Mesenchymal stem cell (in vitro differentiated cells and primary cell): ENCODE data around the gene ZSWIM6.

Source experiments
- DNase-seq: peaks from one replicate; pipeline ENCODE4 v3.0.0-alpha.2; 2013
- H2AFZ ChIP-seq: one replicate; pipeline ENCODE4 v1.6.1; 2013; ENCODE audit warnings: low read depth, mild to moderate bottlenecking, control low read depth, inconsistent platforms, low read length, moderate library complexity
- H2AK5ac ChIP-seq: 2 replicates; pipeline ENCODE4 v1.6.1; 2013; ENCODE audit warnings: low read length, moderate library complexity, mild to moderate bottlenecking, inconsistent platforms; ENCODE audit not compliant: severe bottlenecking
- H2BK120ac ChIP-seq: one replicate; pipeline ENCODE4 v1.6.1; 2013; ENCODE audit warnings: low read depth, mild to moderate bottlenecking, inconsistent platforms, low read length, moderate library complexity
- H2BK12ac ChIP-seq, 2 experiments: one replicate each; pipeline ENCODE4 v1.6.1; 2013; ENCODE audit warnings: inconsistent platforms in 2 of 2, low read length in 2 of 2, mild to moderate bottlenecking in 2 of 2, moderate library complexity in 2 of 2, control low read depth in 1 of 2
- H2BK15ac ChIP-seq: one replicate; pipeline ENCODE4 v1.6.1; 2013; ENCODE audit warnings: mild to moderate bottlenecking, low read depth, inconsistent platforms; ENCODE audit not compliant: poor library complexity, severe bottlenecking
- H2BK5ac ChIP-seq: 2 replicates; pipeline ENCODE4 v1.6.1; 2013; ENCODE audit warnings: low read depth, mild to moderate bottlenecking, low read length, control low read depth, inconsistent platforms; ENCODE audit not compliant: poor library complexity, severe bottlenecking
- H3K14ac ChIP-seq, 2 experiments: one replicate each; pipeline ENCODE4 v1.6.1; 2013; ENCODE audit warnings: inconsistent platforms in 2 of 2, low read length in 2 of 2, control low read depth in 1 of 2, mild to moderate bottlenecking in 1 of 2, moderate library complexity in 1 of 2
- H3K18ac ChIP-seq, 2 experiments: one replicate each; pipeline ENCODE4 v1.6.1; 2013; ENCODE audit warnings: inconsistent platforms in 2 of 2, low read length in 2 of 2, control low read depth in 1 of 2, low read depth in 1 of 2, mild to moderate bottlenecking in 1 of 2
- H3K23ac ChIP-seq, 2 experiments: one replicate each; pipeline ENCODE4 v1.6.1; 2013; ENCODE audit warnings: inconsistent platforms in 2 of 2, low read length in 2 of 2, mild to moderate bottlenecking in 2 of 2, moderate library complexity in 2 of 2, control low read depth in 1 of 2
- H3K27ac ChIP-seq: 2 replicates; pipeline ENCODE4 v1.5.1; 2013; ENCODE audit warnings: mild to moderate bottlenecking, moderate library complexity, low read length, control low read depth, inconsistent platforms; ENCODE audit not compliant: poor library complexity, severe bottlenecking
- H3K27me3 ChIP-seq, 2 experiments: 2 replicates each; pipeline versions ENCODE4 v1.6.1 to v1.7.0; 2013; ENCODE audit warnings: low read length in 2 of 2, mild to moderate bottlenecking in 2 of 2, moderate library complexity in 2 of 2, control low read depth in 1 of 2, inconsistent platforms in 1 of 2; ENCODE audit not compliant: control insufficient read depth in 1 of 2, insufficient read depth in 1 of 2
- H3K36me3 ChIP-seq, 2 experiments: 2 replicates each; pipeline versions ENCODE4 v1.6.1 to v1.7.0; 2013; ENCODE audit warnings: low read length in 2 of 2, control low read depth in 1 of 2, inconsistent platforms in 1 of 2, low read depth in 1 of 2, mild to moderate bottlenecking in 1 of 2; ENCODE audit not compliant: insufficient read depth in 2 of 2, control insufficient read depth in 1 of 2
- H3K4ac ChIP-seq, 2 experiments: one replicate each; pipeline ENCODE4 v1.6.1; 2013; ENCODE audit warnings: inconsistent platforms in 2 of 2, low read length in 2 of 2, mild to moderate bottlenecking in 2 of 2, moderate library complexity in 2 of 2, control low read depth in 1 of 2, low read depth in 1 of 2
- H3K4me1 ChIP-seq: 2 replicates; pipeline ENCODE4 v1.6.1; 2013; ENCODE audit warnings: low read depth, low read length, control low read depth; ENCODE audit not compliant: control insufficient read depth, insufficient read depth
- H3K4me2 ChIP-seq: 2 replicates; pipeline ENCODE4 v1.6.1; 2013; ENCODE audit warnings: low read length, mild to moderate bottlenecking, inconsistent platforms; ENCODE audit not compliant: poor library complexity, severe bottlenecking
- H3K4me3 ChIP-seq, 2 experiments: 2 replicates each; pipeline versions ENCODE4 v1.5.1 to v1.7.0; 2013; ENCODE audit warnings: low read length in 2 of 2, mild to moderate bottlenecking in 2 of 2, control low read depth in 1 of 2, low read depth in 1 of 2; ENCODE audit not compliant: insufficient read depth in 1 of 2
- H3K79me1 ChIP-seq: replicated peaks from 2 replicates; pipeline ENCODE4 v1.6.1; 2013; ENCODE audit warnings: mild to moderate bottlenecking, control low read depth, low read length, inconsistent platforms; ENCODE audit not compliant: poor library complexity, severe bottlenecking
- H3K9ac ChIP-seq: 2 replicates; pipeline ENCODE4 v1.7.0; 2013; ENCODE audit warnings: mild to moderate bottlenecking, low read length, moderate library complexity
- H3K9me3 ChIP-seq: 2 replicates; pipeline ENCODE4 v1.7.0; 2013; ENCODE audit warnings: mild to moderate bottlenecking, low read length; ENCODE audit not compliant: control insufficient read depth
- H4K8ac ChIP-seq: one replicate; pipeline ENCODE4 v1.6.1; 2013; ENCODE audit warnings: inconsistent platforms, mild to moderate bottlenecking, low read length, moderate library complexity
- H4K91ac ChIP-seq: one replicate; pipeline ENCODE4 v1.6.1; 2013; ENCODE audit warnings: mild to moderate bottlenecking, low read length, inconsistent platforms
- WGBS: methylation state at CpG from one replicate; pipeline ENCODE4 v1.1.7; 2013; ENCODE audit warnings: mixed read lengths; 5-methylcytosine and 5-hydroxymethylcytosine counted together

ZSWIM6 gene

DNA sequence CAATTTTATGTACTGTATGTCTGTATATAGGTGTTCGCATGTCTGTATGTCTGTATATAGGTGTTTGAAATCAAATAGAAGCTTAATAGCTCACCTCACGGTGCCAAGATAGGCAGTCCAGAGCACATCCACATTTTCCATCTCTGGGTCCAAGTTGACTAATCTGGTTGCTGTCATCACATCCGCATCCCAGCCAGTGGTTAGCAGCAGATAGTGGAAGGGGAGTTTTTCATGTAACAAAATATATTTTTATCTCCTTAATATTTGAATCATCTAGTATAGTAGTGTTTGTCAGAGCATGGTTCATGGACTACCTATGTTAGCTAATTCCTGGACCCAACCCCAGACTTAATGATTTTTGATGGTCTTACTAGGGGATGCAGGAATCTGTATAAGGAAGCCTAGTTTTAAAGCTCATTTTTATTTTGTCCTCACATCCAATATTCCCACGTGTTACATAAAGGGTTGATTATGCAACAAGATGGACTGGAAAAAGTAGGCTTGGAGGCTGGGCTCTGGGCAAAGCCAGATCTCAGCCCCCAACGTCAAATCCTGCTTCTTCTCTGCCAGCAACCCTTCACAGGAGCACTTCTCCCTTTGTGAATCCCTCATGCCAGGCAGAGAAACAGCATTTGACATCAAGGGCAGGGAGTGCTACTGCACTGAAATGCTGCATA, 219.7 kb downstream of the ZSWIM6 start:
- peaks cover 3 to 10% of the 10 kb centered on the region in 2 experiments for H3K36me3 ChIP-seq
- H2BK12ac ChIP-seq: no peak overlapping the region
- H2AK5ac ChIP-seq: no peak overlapping the region
- H3K4me3 ChIP-seq: no peak overlapping the region
- no peak overlapping the region for H2AFZ ChIP-seq
- H3K79me1 ChIP-seq: no peaks in the 10 kb centered on the region
- H3K27ac ChIP-seq: no peak overlapping the region
- H4K91ac ChIP-seq: no peak overlapping the region
- no peak overlapping the region for H2BK15ac ChIP-seq
- no peak overlapping the region for H3K9ac ChIP-seq
- H3K4me2 ChIP-seq: no peak overlapping the region
- no peak overlapping the region for H4K8ac ChIP-seq
- no peak overlapping the region for H3K23ac ChIP-seq
- H3K4ac ChIP-seq: no peak overlapping the region
- H3K4me1 ChIP-seq: no peaks in the 10 kb centered on the region
- no peak overlapping the region for H2BK5ac ChIP-seq
- WGBS: 88% methylated on average over 4 of the region's 5 CpGs
- H3K9me3 ChIP-seq: no peaks in the 10 kb centered on the region
- no peak for DNase-seq
- no peaks in the 10 kb centered on the region for H3K27me3 ChIP-seq
- no peak overlapping the region for H3K14ac ChIP-seq
- H3K18ac ChIP-seq: no peak overlapping the region
- no peak overlapping the region for H2BK120ac ChIP-seq

DNA sequence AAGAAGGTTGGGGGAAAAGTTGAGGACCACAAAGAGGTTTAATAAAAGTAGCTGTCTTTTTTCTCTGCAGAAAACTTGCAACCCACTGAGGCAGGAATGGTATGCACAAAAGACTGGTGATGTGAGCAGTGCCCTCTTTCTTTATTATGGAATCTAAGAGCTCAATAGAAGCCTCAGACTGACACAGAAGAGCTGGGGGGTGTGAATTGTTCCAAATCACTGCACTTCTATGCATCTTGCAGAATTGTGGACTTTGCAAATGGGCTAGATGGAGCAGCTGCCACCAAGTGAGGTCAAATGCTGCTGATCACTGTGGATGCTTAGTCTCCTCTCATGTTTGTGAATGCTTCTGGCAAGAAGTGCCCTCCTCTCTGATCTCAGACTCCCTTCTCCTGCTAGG, 227.1 kb downstream of the ZSWIM6 start:
- Histone ChIP-seq H2BK120ac (no peak overlapping the region), H2BK15ac (no peak overlapping the region), H4K91ac (no peak overlapping the region), H3K9ac (no peak overlapping the region), H3K4me3 (no peak overlapping the region), H3K27me3 (no peaks in the 10 kb centered on the region), H3K4ac (no peak overlapping the region), H3K18ac (no peak overlapping the region), H4K8ac (no peak overlapping the region), H3K27ac (no peak overlapping the region), H2BK12ac (no peak overlapping the region), H2AFZ (no peak overlapping the region), H3K79me1 (no peaks in the 10 kb centered on the region), H3K14ac (no peak overlapping the region), H3K23ac (no peak overlapping the region), H3K9me3 (no peaks in the 10 kb centered on the region), H2AK5ac (no peak overlapping the region), H3K4me2 (no peak overlapping the region), H2BK5ac (no peak overlapping the region), H3K36me3 (no peaks in the 10 kb centered on the region), H3K4me1 (no peaks in the 10 kb centered on the region)
- no peak for DNase-seq

DNA sequence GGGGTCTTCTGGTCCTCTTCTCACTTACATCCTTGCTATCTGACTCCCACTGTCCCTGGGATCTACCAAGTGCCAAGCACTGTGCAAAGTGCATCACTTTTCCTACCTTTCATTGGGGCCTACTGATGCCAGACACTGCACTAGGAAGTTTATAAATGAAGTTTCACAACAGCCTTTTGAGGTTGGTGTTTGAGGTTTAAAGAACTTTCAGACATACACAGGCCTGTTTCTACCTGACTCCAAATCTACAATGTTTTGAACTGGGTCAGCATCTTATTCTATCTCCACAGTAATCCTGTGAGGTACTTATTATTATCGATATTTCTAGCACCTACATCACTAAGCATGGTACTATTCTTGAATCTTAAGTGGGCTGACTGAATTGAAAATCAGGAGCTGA, 227.7 kb downstream of the ZSWIM6 start:
- Histone ChIP-seq H3K4me1 (no peaks in the 10 kb centered on the region), H3K4ac (no peak overlapping the region), H3K14ac (no peak overlapping the region), H3K27ac (no peak overlapping the region), H2BK12ac (no peak overlapping the region), H3K18ac (no peak overlapping the region), H2BK15ac (no peak overlapping the region), H3K4me2 (no peak overlapping the region), H3K27me3 (no peaks in the 10 kb centered on the region), H2AK5ac (no peak overlapping the region), H3K9me3 (no peaks in the 10 kb centered on the region), H3K36me3 (no peaks in the 10 kb centered on the region), H3K4me3 (no peak overlapping the region), H3K9ac (no peak overlapping the region), H2BK5ac (no peak overlapping the region), H3K23ac (no peak overlapping the region), H2AFZ (no peak overlapping the region), H4K8ac (no peak overlapping the region), H4K91ac (no peak overlapping the region), H3K79me1 (no peaks in the 10 kb centered on the region), H2BK120ac (no peak overlapping the region)
- DNase-seq: no peak
- no CpG with 5 or more reads among the region's 1 CpG for WGBS

DNA sequence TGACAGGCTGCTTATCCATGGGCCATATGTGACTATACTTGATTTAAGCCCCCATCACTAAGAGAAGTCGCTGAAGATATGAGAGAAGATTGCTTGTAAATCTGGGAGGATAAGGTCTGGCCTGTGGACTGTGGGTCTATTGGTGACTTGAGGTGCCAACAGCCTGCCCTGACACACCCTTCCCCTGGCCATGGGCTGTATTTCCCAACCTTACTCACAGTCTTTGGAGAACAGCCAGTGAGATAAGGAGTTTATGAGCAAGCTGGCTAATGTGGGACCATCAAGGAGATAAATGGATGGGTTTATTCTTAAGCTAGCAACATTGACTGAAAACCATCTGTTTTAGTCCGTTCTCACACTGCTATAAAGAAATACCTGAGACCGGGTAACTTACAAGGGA, 231.3 kb downstream of the ZSWIM6 start:
- no peak for DNase-seq
- H4K91ac ChIP-seq: no peak overlapping the region
- H3K9ac ChIP-seq: no peak overlapping the region
- H3K27me3 ChIP-seq: no peaks in the 10 kb centered on the region
- H3K9me3 ChIP-seq: no peaks in the 10 kb centered on the region
- no peaks in the 10 kb centered on the region for H3K79me1 ChIP-seq
- H3K4me3 ChIP-seq: no peak overlapping the region
- no peak overlapping the region for H3K14ac ChIP-seq
- H2BK5ac ChIP-seq: no peak overlapping the region
- H3K4ac ChIP-seq: no peak overlapping the region
- H3K4me2 ChIP-seq: no peak overlapping the region
- no peak overlapping the region for H2AFZ ChIP-seq
- H3K36me3 ChIP-seq: no peaks in the 10 kb centered on the region
- H4K8ac ChIP-seq: no peak overlapping the region
- no peak overlapping the region for H3K23ac ChIP-seq
- no peak overlapping the region for H2BK12ac ChIP-seq
- H3K4me1 ChIP-seq: no peaks in the 10 kb centered on the region
- H3K27ac ChIP-seq: no peak overlapping the region
- no peak overlapping the region for H2BK15ac ChIP-seq
- H2AK5ac ChIP-seq: no peak overlapping the region
- no peak overlapping the region for H2BK120ac ChIP-seq
- 75% methylated on average over 3 of the region's 3 CpGs for WGBS
- no peak overlapping the region for H3K18ac ChIP-seq
